Measurements from ENCODE around the gene TF.

The TF gene

GRCh38 chr3:133765256-133765655, 19.1 kb downstream of the TF start (continued):
- TF ChIP-seq, protein P1, sequence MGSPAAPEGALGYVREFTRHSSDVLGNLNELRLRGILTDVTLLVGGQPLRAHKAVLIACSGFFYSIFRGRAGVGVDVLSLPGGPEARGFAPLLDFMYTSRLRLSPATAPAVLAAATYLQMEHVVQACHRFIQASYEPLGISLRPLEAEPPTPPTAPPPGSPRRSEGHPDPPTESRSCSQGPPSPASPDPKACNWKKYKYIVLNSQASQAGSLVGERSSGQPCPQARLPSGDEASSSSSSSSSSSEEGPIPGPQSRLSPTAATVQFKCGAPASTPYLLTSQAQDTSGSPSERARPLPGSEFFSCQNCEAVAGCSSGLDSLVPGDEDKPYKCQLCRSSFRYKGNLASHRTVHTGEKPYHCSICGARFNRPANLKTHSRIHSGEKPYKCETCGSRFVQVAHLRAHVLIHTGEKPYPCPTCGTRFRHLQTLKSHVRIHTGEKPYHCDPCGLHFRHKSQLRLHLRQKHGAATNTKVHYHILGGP (tag by site-specific recombination; IDR thresholded peaks at IDR 0.05), result no peak
- no peak for TF ChIP-seq SALL2 (tag by site-specific recombination; IDR thresholded peaks at IDR 0.05; ENCODE audit: borderline replicate concordance)

GRCh38 chr3:133767607-133768006, 21.4 kb downstream of the TF start:
- no peak overlapping the region for H3K4me3 ChIP-seq (ENCODE audit: low read depth, low read length)
- TF ChIP-seq, protein P2, sequence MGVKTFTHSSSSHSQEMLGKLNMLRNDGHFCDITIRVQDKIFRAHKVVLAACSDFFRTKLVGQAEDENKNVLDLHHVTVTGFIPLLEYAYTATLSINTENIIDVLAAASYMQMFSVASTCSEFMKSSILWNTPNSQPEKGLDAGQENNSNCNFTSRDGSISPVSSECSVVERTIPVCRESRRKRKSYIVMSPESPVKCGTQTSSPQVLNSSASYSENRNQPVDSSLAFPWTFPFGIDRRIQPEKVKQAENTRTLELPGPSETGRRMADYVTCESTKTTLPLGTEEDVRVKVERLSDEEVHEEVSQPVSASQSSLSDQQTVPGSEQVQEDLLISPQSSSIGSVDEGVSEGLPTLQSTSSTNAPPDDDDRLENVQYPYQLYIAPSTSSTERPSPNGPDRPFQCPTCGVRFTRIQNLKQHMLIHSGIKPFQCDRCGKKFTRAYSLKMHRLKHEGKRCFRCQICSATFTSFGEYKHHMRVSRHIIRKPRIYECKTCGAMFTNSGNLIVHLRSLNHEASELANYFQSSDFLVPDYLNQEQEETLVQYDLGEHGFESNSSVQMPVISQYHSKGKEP (tag by site-specific recombination; IDR thresholded peaks at IDR 0.05), result no peak
- H3K4me1 ChIP-seq (ENCODE audit: control insufficient read depth, insufficient read depth, low read length), result no peaks in the 10 kb centered on the region
- H3K9me3 ChIP-seq (ENCODE audit: control insufficient read depth, insufficient read depth, low read depth, low read length), result no peaks in the 10 kb centered on the region
- H3K27ac ChIP-seq (ENCODE audit: extremely low read depth, low read depth, low read length), result no peak overlapping the region
- H3K36me3 ChIP-seq (ENCODE audit: control insufficient read depth in 2 of 2, insufficient read depth in 1 of 2, low read length in 2 of 2), result no peaks in the 10 kb centered on the region
- CTCF ChIA-PET, result interaction anchor here (0.6 kb wide), 1 partner anchor 728 kb away, joined by 6 read pairs; no protein-coding TSS in a partner anchor
- POLR2A ChIA-PET, result no interaction called here

DNA sequence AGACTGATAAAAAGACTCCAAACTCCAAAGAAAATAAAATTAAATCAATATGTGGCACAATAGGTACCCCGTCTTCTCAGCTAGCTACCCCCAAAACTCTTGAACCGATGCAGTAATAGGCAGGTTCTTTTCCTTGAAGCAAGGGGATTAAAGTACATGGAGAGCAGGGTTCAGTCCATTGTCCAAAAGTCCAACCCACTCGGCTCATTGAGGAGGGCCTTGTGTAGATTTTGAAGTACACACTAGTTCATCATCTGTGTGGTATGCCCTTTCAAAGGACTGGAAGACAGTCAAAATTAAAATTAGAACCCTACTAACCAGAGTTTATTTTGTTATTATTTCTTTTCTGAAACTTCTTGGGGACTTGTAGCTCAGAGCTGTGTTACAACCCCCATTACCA, 23.3 kb downstream of the TF start:
- no peaks in the 10 kb centered on the region for H3K36me3 ChIP-seq (ENCODE audit: control insufficient read depth in 2 of 2, insufficient read depth in 1 of 2, low read length in 2 of 2)
- TF ChIP-seq ZNF266 (tag by site-specific recombination; IDR thresholded peaks at IDR 0.05; ENCODE audit: low read depth), result no peak
- TF ChIP-seq ZNF404 (tag by site-specific recombination; IDR thresholded peaks at IDR 0.05), result no peak
- TF ChIP-seq, protein P3, sequence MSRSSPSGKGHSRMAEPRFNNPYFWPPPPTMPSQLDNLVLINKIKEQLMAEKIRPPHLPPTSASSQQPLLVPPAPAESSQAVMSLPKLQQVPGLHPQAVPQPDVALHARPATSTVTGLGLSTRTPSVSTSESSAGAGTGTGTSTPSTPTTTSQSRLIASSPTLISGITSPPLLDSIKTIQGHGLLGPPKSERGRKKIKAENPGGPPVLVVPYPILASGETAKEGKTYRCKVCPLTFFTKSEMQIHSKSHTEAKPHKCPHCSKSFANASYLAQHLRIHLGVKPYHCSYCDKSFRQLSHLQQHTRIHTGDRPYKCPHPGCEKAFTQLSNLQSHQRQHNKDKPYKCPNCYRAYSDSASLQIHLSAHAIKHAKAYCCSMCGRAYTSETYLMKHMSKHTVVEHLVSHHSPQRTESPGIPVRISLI (tag by site-specific recombination; IDR thresholded peaks at IDR 0.05), result no peak
- no peak for TF ChIP-seq GLIS2 (tag by site-specific recombination; IDR thresholded peaks at IDR 0.05)
- TF ChIP-seq ZNF626 (tag by site-specific recombination; IDR thresholded peaks at IDR 0.05), result no peak
- TF ChIP-seq ZNF610 (tag by site-specific recombination; IDR thresholded peaks at IDR 0.05; ENCODE audit: borderline replicate concordance), result no peak
- no peak for TF ChIP-seq ZNF112 (tag by site-specific recombination; IDR thresholded peaks at IDR 0.05)
- no peak for TF ChIP-seq ZBTB48 (tag by site-specific recombination; IDR thresholded peaks at IDR 0.05)
- TF ChIP-seq, protein P4, sequence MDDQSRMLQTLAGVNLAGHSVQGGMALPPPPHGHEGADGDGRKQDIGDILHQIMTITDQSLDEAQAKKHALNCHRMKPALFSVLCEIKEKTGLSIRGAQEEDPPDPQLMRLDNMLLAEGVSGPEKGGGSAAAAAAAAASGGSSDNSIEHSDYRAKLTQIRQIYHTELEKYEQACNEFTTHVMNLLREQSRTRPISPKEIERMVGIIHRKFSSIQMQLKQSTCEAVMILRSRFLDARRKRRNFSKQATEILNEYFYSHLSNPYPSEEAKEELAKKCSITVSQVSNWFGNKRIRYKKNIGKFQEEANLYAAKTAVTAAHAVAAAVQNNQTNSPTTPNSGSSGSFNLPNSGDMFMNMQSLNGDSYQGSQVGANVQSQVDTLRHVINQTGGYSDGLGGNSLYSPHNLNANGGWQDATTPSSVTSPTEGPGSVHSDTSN (CRISPR knock-in tag; IDR thresholded peaks at IDR 0.05), result no peak
- TF ChIP-seq ZNF155 (tag by site-specific recombination; IDR thresholded peaks at IDR 0.05), result no peak
- TF ChIP-seq, protein P5, sequence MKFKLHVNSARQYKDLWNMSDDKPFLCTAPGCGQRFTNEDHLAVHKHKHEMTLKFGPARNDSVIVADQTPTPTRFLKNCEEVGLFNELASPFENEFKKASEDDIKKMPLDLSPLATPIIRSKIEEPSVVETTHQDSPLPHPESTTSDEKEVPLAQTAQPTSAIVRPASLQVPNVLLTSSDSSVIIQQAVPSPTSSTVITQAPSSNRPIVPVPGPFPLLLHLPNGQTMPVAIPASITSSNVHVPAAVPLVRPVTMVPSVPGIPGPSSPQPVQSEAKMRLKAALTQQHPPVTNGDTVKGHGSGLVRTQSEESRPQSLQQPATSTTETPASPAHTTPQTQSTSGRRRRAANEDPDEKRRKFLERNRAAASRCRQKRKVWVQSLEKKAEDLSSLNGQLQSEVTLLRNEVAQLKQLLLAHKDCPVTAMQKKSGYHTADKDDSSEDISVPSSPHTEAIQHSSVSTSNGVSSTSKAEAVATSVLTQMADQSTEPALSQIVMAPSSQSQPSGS (tag by site-specific recombination; IDR thresholded peaks at IDR 0.05; ENCODE audit: low read depth), result no peak
- no peak for TF ChIP-seq BCL11A (tag by site-specific recombination; IDR thresholded peaks at IDR 0.05; ENCODE audit: low read depth)
- TF ChIP-seq ZNF48 (tag by site-specific recombination; IDR thresholded peaks at IDR 0.05), result no peak
- no peak for TF ChIP-seq YY2 (tag by site-specific recombination; IDR thresholded peaks at IDR 0.05)
- TF ChIP-seq, protein P6, sequence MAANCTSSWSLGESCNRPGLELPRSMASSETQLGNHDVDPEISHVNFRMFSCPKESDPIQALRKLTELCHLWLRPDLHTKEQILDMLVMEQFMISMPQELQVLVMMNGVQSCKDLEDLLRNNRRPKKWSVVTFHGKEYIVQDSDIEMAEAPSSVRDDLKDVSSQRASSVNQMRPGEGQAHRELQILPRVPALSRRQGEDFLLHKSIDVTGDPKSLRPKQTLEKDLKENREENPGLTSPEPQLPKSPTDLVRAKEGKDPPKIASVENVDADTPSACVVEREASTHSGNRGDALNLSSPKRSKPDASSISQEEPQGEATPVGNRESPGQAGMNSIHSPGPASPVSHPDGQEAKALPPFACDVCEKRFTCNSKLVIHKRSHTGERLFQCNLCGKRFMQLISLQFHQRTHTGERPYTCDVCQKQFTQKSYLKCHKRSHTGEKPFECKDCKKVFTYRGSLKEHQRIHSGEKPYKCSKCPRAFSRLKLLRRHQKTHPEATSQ (tag by site-specific recombination; IDR thresholded peaks at IDR 0.05), result no peak
- TF ChIP-seq, protein P7, sequence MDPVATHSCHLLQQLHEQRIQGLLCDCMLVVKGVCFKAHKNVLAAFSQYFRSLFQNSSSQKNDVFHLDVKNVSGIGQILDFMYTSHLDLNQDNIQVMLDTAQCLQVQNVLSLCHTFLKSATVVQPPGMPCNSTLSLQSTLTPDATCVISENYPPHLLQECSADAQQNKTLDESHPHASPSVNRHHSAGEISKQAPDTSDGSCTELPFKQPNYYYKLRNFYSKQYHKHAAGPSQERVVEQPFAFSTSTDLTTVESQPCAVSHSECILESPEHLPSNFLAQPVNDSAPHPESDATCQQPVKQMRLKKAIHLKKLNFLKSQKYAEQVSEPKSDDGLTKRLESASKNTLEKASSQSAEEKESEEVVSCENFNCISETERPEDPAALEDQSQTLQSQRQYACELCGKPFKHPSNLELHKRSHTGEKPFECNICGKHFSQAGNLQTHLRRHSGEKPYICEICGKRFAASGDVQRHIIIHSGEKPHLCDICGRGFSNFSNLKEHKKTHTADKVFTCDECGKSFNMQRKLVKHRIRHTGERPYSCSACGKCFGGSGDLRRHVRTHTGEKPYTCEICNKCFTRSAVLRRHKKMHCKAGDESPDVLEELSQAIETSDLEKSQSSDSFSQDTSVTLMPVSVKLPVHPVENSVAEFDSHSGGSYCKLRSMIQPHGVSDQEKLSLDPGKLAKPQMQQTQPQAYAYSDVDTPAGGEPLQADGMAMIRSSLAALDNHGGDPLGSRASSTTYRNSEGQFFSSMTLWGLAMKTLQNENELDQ (tag by site-specific recombination; IDR thresholded peaks at IDR 0.05; ENCODE audit: low read depth), result no peak
- ChIA-PET CTCF (no interaction called here), POLR2A (no interaction called here)
- no peak overlapping the region for H3K4me3 ChIP-seq (ENCODE audit: low read depth, low read length)
- H3K27ac ChIP-seq (ENCODE audit: extremely low read depth, low read depth, low read length), result no peak overlapping the region
- no peaks in the 10 kb centered on the region for H3K9me3 ChIP-seq (ENCODE audit: control insufficient read depth, insufficient read depth, low read depth, low read length)
- H3K4me1 ChIP-seq (ENCODE audit: control insufficient read depth, insufficient read depth, low read length), result no peaks in the 10 kb centered on the region

Data from HEK293 (cell line).